Adipocyte (in vitro differentiated cells): ENCODE results near the gene CAMSAP1.
"Not testable (repeated sequence)": the region's sequence is repeated elsewhere in the genome, so short reads cannot be mapped to it uniquely, and the experiment has no call there.

ENCODE experiments used
- DNase-seq: peaks from one replicate; pipeline ENCODE4 v3.0.0-alpha.2; 2015; ENCODE audit warnings: low read depth
- H3K27me3 ChIP-seq: replicated peaks from 2 replicates; pipeline ENCODE4 v1.7.0; 2013; ENCODE audit warnings: mild to moderate bottlenecking, low read length, moderate library complexity; ENCODE audit not compliant: control insufficient read depth, insufficient read depth
- H3K36me3 ChIP-seq: 2 replicates; pipeline ENCODE4 v1.7.0; 2013; ENCODE audit warnings: low read length, mild to moderate bottlenecking, moderate library complexity; ENCODE audit not compliant: control insufficient read depth, insufficient read depth, severe bottlenecking
- H3K4me1 ChIP-seq: 2 replicates; pipeline ENCODE4 v1.7.0; 2013; ENCODE audit warnings: mild to moderate bottlenecking, low read length, moderate library complexity; ENCODE audit not compliant: control insufficient read depth, insufficient read depth
- H3K4me3 ChIP-seq: 2 replicates; pipeline ENCODE4 v1.7.0; 2013; ENCODE audit warnings: mild to moderate bottlenecking, low read length, moderate library complexity
- H3K9ac ChIP-seq: 2 replicates; pipeline ENCODE4 v1.7.0; 2013; ENCODE audit warnings: mild to moderate bottlenecking, low read length, moderate library complexity
- H3K9me3 ChIP-seq: 2 replicates; pipeline ENCODE4 v1.7.0; 2013; ENCODE audit warnings: mild to moderate bottlenecking, low read length, moderate library complexity; ENCODE audit not compliant: control insufficient read depth

CAMSAP1 gene

GRCh38 chr9:135911233-135911632 lies 3.9 kb upstream of the CAMSAP1 start:
- H3K36me3 ChIP-seq, result peaks cover 36% of the 10 kb centered on the region
- not testable (repeated sequence) for H3K27me3 ChIP-seq, H3K9ac ChIP-seq, H3K4me3 ChIP-seq, DNase-seq
- H3K4me1 ChIP-seq, result peaks cover 14% of the 10 kb centered on the region
- peaks cover 26% of the 10 kb centered on the region for H3K9me3 ChIP-seq

GRCh38 chr9:135910757-135911156 lies 3.4 kb upstream of the CAMSAP1 start:
- no peak overlapping the region for H3K4me3 ChIP-seq

GRCh38 chr9:135910216-135910615 lies 2.9 kb upstream of the CAMSAP1 start:
- Histone ChIP-seq H3K9ac (no peak overlapping the region), H3K36me3 (peaks cover 26% of the 10 kb centered on the region), H3K27me3 (no peaks in the 10 kb centered on the region), H3K4me3 (no peak overlapping the region), H3K4me1 (peaks cover 20% of the 10 kb centered on the region), H3K9me3 (peaks cover 16% of the 10 kb centered on the region)
- no peak for DNase-seq

More at GRCh38 chr9:135910757-135911156, 3.4 kb upstream of the CAMSAP1 start:
- DNase-seq, result no peak
- Histone ChIP-seq H3K36me3 (peaks cover 31% of the 10 kb centered on the region), H3K27me3 (no peaks in the 10 kb centered on the region), H3K9ac (no peak overlapping the region), H3K4me1 (peaks cover 14% of the 10 kb centered on the region), H3K9me3 (peaks cover 21% of the 10 kb centered on the region)

- H3K9me3 ChIP-seq, result peaks cover 9% of the 10 kb centered on the region
- H3K27me3 ChIP-seq, result no peaks in the 10 kb centered on the region
- no peak for DNase-seq
- peaks cover 28% of the 10 kb centered on the region for H3K4me1 ChIP-seq
- H3K9ac ChIP-seq, result no peak overlapping the region
- peaks cover 18% of the 10 kb centered on the region for H3K36me3 ChIP-seq
- peak overlapping the region; percentile 87 for H3K4me3 ChIP-seq
Measured at GRCh38 chr9:135909371-135909770, 2.0 kb upstream of the CAMSAP1 start.

- H3K36me3 ChIP-seq, result peaks cover 15% of the 10 kb centered on the region
- H3K9me3 ChIP-seq, result peaks cover 6% of the 10 kb centered on the region
- H3K27me3 ChIP-seq, result no peaks in the 10 kb centered on the region
- DNase-seq, result no peak
- no peak overlapping the region for H3K9ac ChIP-seq
- peak overlapping the region; percentile 87 for H3K4me3 ChIP-seq
- peaks cover 30% of the 10 kb centered on the region for H3K4me1 ChIP-seq
Measured at GRCh38 chr9:135908754-135909204, 1.4 kb upstream of the CAMSAP1 start.

- peak; percentile 30 for DNase-seq
- peaks cover 2% of the 10 kb centered on the region for H3K9me3 ChIP-seq
- no peaks in the 10 kb centered on the region for H3K27me3 ChIP-seq
- peak overlapping the region; percentile 87 for H3K4me3 ChIP-seq
- H3K4me1 ChIP-seq, result peaks cover 30% of the 10 kb centered on the region
- H3K36me3 ChIP-seq, result peaks cover 10% of the 10 kb centered on the region
- H3K9ac ChIP-seq, result peak overlapping the region; percentile 83
Measured at GRCh38 chr9:135908093-135908753, 877 bp upstream of the CAMSAP1 start.

GRCh38 chr9:135907006-135907430 lies 328 bp downstream of the CAMSAP1 start:
- Histone ChIP-seq H3K4me1 (peaks cover 35% of the 10 kb centered on the region), H3K36me3 (peaks cover 3% of the 10 kb centered on the region), H3K4me3 (peak overlapping the region; percentile 78), H3K9me3 (no peaks in the 10 kb centered on the region), H3K27me3 (no peaks in the 10 kb centered on the region), H3K9ac (peak overlapping the region; percentile 85)
- DNase-seq, result no peak

GRCh38 chr9:135906291-135907005 lies 898 bp downstream of the CAMSAP1 start:
- peak; percentile 74 for DNase-seq
- no peaks in the 10 kb centered on the region for H3K9me3 ChIP-seq
- H3K4me3 ChIP-seq, result peak overlapping the region; percentile 78
- no peaks in the 10 kb centered on the region for H3K27me3 ChIP-seq
- peaks cover 35% of the 10 kb centered on the region for H3K4me1 ChIP-seq
- no peaks in the 10 kb centered on the region for H3K36me3 ChIP-seq
- peak overlapping the region; percentile 85 for H3K9ac ChIP-seq

GRCh38 chr9:135905380-135906258 lies 1.7 kb downstream of the CAMSAP1 start:
- Histone ChIP-seq H3K9ac (peak overlapping the region; percentile 85), H3K36me3 (no peaks in the 10 kb centered on the region), H3K9me3 (no peaks in the 10 kb centered on the region), H3K27me3 (no peaks in the 10 kb centered on the region), H3K4me3 (peak overlapping the region; percentile 78), H3K4me1 (peaks cover 35% of the 10 kb centered on the region)
- DNase-seq, result peak; percentile 69

GRCh38 chr9:135903786-135904520 lies 3.4 kb downstream of the CAMSAP1 start:
- no peak for DNase-seq
- peaks cover 29% of the 10 kb centered on the region for H3K4me1 ChIP-seq
- H3K36me3 ChIP-seq, result no peaks in the 10 kb centered on the region
- H3K9me3 ChIP-seq, result no peaks in the 10 kb centered on the region
- no peak overlapping the region for H3K9ac ChIP-seq
- H3K27me3 ChIP-seq, result no peaks in the 10 kb centered on the region
- H3K4me3 ChIP-seq, result no peak overlapping the region
